Rectal smooth muscle tissue (tissue), 1 donor: ENCODE results near the gene TTLL9.

ENCODE experiments used
- H3K27ac ChIP-seq: one replicate; pipeline ENCODE4 v1.7.0; 2013; ENCODE audit warnings: low read depth, low read length, inconsistent platforms
- H3K27me3 ChIP-seq: one replicate; pipeline ENCODE4 v1.7.0; 2013; ENCODE audit warnings: low read length; ENCODE audit not compliant: control insufficient read depth, insufficient read depth
- H3K36me3 ChIP-seq: one replicate; pipeline ENCODE4 v1.7.0; 2013; ENCODE audit warnings: low read length; ENCODE audit not compliant: control insufficient read depth, insufficient read depth
- H3K4me1 ChIP-seq: one replicate; pipeline ENCODE4 v1.7.0; 2013; ENCODE audit warnings: low read length; ENCODE audit not compliant: control insufficient read depth, insufficient read depth
- H3K4me3 ChIP-seq: one replicate; pipeline ENCODE4 v1.7.0; 2013; ENCODE audit warnings: low read length
- H3K9ac ChIP-seq: one replicate; pipeline ENCODE4 v1.7.0; 2013; ENCODE audit warnings: low read length

Gene TTLL9

GRCh38 chr20:31956556-31957526, 86.4 kb downstream of the TTLL9 start:
- H3K4me3 ChIP-seq = no peak overlapping the region
- no peaks in the 10 kb centered on the region for H3K4me1 ChIP-seq
- H3K9ac ChIP-seq = no peak overlapping the region
- no peak overlapping the region for H3K27ac ChIP-seq
- H3K27me3 ChIP-seq = peaks cover 2% of the 10 kb centered on the region
- H3K36me3 ChIP-seq = no peaks in the 10 kb centered on the region

- H3K27me3 ChIP-seq = peaks cover 3% of the 10 kb centered on the region
- no peaks in the 10 kb centered on the region for H3K36me3 ChIP-seq
- H3K27ac ChIP-seq = no peak overlapping the region
- H3K9ac ChIP-seq = no peak overlapping the region
- H3K4me3 ChIP-seq = no peak overlapping the region
- H3K4me1 ChIP-seq = no peaks in the 10 kb centered on the region
These were observed 92.3 kb downstream of the TTLL9 start for GRCh38 chr20:31962761-31963160.

GRCh38 chr20:31963889-31964288, 93.5 kb downstream of the TTLL9 start:
- H3K27me3 ChIP-seq = peaks cover 3% of the 10 kb centered on the region

GRCh38 chr20:31966991-31967655, 96.7 kb downstream of the TTLL9 start:
- Histone ChIP-seq H3K9ac (no peak overlapping the region), H3K27ac (no peak overlapping the region), H3K27me3 (peaks cover 3% of the 10 kb centered on the region), H3K36me3 (no peaks in the 10 kb centered on the region), H3K4me3 (no peak overlapping the region), H3K4me1 (no peaks in the 10 kb centered on the region)

More at GRCh38 chr20:31963889-31964288, 93.5 kb downstream of the TTLL9 start:
- Histone ChIP-seq H3K27ac (no peak overlapping the region), H3K9ac (no peak overlapping the region), H3K36me3 (no peaks in the 10 kb centered on the region), H3K4me1 (no peaks in the 10 kb centered on the region), H3K4me3 (no peak overlapping the region)

GRCh38 chr20:31967830-31968249, 97.4 kb downstream of the TTLL9 start, which contains the start of gene XKR7:
TSS of gene XKR7 (plus strand) at chr20:31968151. CDS start at chr20:31968176, 25 bp downstream.
- Histone ChIP-seq H3K4me3 (no peak within 1 kb of the TSS), H3K27ac (no peak within 1 kb of the TSS), H3K27me3 (peaks cover 3% of the 10 kb centered on the region), H3K9ac (no peak within 1 kb of the TSS), H3K4me1 (no peaks in the 10 kb centered on the region), H3K36me3 (no peaks in the 10 kb centered on the region)

- Histone ChIP-seq H3K4me1 (no peaks in the 10 kb centered on the region), H3K9ac (no peak overlapping the region), H3K27ac (no peak overlapping the region), H3K36me3 (no peaks in the 10 kb centered on the region), H3K27me3 (peaks cover 3% of the 10 kb centered on the region), H3K4me3 (no peak overlapping the region)
These were observed 98.1 kb downstream of the TTLL9 start for GRCh38 chr20:31968291-31969126.

GRCh38 chr20:31969991-31970390, 99.6 kb downstream of the TTLL9 start:
- Histone ChIP-seq H3K9ac (no peak overlapping the region), H3K27me3 (peaks cover 11% of the 10 kb centered on the region), H3K27ac (no peak overlapping the region), H3K4me3 (no peak overlapping the region), H3K4me1 (no peaks in the 10 kb centered on the region), H3K36me3 (no peaks in the 10 kb centered on the region)

GRCh38 chr20:31972471-31973021, 102.1 kb downstream of the TTLL9 start:
- H3K27ac ChIP-seq = no peak overlapping the region
- H3K4me1 ChIP-seq = no peaks in the 10 kb centered on the region
- H3K4me3 ChIP-seq = no peak overlapping the region
- no peaks in the 10 kb centered on the region for H3K36me3 ChIP-seq
- H3K9ac ChIP-seq = no peak overlapping the region
- H3K27me3 ChIP-seq = peaks cover 11% of the 10 kb centered on the region

GRCh38 chr20:31974296-31974695, 103.9 kb downstream of the TTLL9 start:
- Histone ChIP-seq H3K27me3 (peaks cover 11% of the 10 kb centered on the region), H3K4me3 (no peak overlapping the region)

DNA sequence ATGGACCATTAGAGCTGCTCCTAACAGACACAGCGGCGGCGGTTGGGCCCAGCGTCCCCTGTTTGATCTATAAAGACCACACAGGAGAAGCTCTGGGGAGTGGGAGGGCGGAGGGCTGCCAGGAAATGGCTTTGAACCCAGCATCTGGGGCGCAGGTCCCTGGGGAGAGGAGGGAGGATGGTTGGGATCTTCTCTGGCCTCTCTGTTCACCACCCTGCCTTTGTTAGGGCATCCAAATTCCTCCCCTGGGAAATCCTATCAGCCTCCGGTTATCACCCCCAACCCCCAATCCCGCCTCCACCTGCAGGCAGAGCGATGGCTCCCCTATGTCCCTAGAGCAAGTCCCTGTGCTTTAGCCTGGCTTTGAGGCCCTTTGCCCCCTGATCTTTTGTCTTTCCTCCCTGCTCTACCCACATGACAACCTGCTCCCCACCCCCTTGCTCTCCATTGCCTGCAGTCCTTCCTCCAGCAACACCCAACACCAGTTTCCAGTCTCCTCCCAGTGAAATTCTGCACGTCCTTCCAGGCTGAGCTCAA, 104.6 kb downstream of the TTLL9 start:
- H3K4me1 ChIP-seq = no peaks in the 10 kb centered on the region
- no peak overlapping the region for H3K9ac ChIP-seq
- no peaks in the 10 kb centered on the region for H3K36me3 ChIP-seq
- no peak overlapping the region for H3K27ac ChIP-seq
- no peak overlapping the region for H3K4me3 ChIP-seq
- H3K27me3 ChIP-seq = peaks cover 11% of the 10 kb centered on the region

More at GRCh38 chr20:31974296-31974695, 103.9 kb downstream of the TTLL9 start:
- H3K4me1 ChIP-seq = no peaks in the 10 kb centered on the region
- H3K27ac ChIP-seq = no peak overlapping the region
- no peaks in the 10 kb centered on the region for H3K36me3 ChIP-seq
- no peak overlapping the region for H3K9ac ChIP-seq

DNA sequence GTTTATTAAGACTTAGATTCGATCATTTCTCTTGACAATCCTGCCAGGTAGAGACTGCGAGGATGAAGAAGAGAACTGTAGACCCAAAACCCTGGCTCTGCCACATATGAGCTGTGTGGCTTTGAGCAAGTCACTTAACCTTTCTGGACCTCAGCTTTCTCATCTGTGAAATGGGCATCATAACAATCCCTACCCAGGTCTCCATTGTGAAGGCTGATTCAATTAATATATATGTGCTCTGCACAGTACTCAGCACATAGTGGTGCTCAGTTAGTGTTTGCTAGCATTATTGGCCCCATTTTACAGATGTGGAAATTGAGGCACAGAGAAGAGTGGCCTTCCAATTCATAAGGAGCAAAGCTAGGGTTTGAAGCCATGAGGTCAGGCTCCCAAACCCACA, 105.4 kb downstream of the TTLL9 start:
- no peaks in the 10 kb centered on the region for H3K36me3 ChIP-seq
- H3K27me3 ChIP-seq = peaks cover 11% of the 10 kb centered on the region
- no peak overlapping the region for H3K9ac ChIP-seq
- no peak overlapping the region for H3K4me3 ChIP-seq
- no peak overlapping the region for H3K27ac ChIP-seq
- no peaks in the 10 kb centered on the region for H3K4me1 ChIP-seq
